Fibroblast of mammary gland (primary cell): ENCODE results near the gene RAB8A.

Source experiments
- DNase-seq: peaks from one replicate; pipeline ENCODE4 v3.0.0-alpha.2; 2010; ENCODE audit warnings: low read depth
- H3K4me3 ChIP-seq: 2 replicates; pipeline ENCODE4 v1.5.1; 2011; ENCODE audit warnings: low read depth, mild to moderate bottlenecking, low read length, moderate library complexity; ENCODE audit not compliant: control insufficient read depth
- TF ChIP-seq, protein P1 (sequence below): conservative IDR thresholded peaks from 2 replicates; pipeline ENCODE4 v1.5.1; 2011; ENCODE audit warnings: low read depth, low read length, inconsistent platforms; ENCODE audit not compliant: control insufficient read depth, insufficient read depth

Gene RAB8A

DNA sequence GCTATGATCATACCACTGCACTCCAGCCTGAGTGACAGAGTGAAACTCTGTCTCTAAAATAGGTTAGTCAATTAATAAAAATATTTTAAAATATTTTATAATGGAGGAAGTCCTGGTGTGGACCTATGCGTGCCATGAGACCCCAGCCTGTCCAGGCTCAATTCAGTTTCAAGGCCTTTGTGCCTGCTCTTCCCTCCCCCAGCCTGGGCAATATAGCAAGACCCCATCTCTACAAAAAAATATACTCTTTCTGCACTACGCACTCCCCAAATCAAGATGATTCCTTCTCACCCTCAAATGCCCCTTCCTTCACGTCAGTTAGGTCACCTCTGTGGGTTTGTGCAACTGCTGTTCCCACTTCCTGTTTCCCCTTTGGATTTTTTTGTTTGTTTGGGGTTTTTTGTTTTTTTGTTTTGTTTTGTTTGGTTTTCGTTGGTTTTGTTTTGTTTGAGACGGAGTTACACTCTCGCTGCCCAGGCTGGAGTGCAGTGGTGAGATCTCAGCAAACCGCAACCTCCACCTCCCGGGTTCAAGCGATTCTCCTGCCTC lies 30.4 kb downstream of the RAB8A start:
- TF ChIP-seq, protein P1, sequence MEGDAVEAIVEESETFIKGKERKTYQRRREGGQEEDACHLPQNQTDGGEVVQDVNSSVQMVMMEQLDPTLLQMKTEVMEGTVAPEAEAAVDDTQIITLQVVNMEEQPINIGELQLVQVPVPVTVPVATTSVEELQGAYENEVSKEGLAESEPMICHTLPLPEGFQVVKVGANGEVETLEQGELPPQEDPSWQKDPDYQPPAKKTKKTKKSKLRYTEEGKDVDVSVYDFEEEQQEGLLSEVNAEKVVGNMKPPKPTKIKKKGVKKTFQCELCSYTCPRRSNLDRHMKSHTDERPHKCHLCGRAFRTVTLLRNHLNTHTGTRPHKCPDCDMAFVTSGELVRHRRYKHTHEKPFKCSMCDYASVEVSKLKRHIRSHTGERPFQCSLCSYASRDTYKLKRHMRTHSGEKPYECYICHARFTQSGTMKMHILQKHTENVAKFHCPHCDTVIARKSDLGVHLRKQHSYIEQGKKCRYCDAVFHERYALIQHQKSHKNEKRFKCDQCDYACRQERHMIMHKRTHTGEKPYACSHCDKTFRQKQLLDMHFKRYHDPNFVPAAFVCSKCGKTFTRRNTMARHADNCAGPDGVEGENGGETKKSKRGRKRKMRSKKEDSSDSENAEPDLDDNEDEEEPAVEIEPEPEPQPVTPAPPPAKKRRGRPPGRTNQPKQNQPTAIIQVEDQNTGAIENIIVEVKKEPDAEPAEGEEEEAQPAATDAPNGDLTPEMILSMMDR: no peak
- H3K4me3 ChIP-seq: no peak overlapping the region
- no peak for DNase-seq

DNA sequence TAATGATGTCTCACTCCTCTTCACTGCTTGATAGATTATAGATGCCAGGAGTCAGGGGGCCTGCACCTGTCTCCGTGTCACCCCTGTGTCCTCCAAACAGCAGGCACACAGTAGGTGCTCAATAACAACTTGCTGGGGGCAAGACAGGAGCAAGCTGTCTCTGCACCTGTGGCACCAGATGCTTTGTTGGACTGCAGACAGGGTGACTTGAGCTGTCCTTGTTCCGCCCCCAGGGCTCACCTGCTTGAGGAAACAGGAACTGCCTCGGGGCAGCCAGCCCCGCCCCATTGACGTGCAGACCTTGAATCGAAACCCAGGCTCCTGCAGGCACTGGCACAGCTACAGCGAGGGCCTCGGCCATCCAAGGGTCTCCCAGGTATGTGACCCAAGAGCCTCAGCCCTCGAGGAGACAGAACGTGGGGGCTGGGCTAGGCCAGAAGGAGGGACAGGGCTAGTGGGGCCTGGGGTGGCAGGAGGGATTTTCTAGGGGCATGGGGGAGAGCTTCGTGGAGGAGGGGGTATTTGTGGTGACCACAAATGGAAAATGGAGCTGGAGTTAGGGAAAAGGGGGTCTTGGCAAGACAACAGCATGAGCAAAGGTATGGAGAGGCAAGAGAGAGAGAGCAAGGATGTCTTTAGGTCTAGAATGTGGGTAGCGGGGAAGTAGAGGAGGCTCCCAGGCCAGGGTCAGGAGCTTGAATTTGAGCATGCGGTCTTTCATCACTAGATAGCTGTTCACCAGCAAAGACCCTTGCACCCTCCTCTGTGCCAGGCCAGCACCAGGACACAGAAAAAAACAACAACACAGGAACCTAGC lies 31.9 kb downstream of the RAB8A start, which contains the start of gene HSH2D:
Gene HSH2D (plus strand): TSS at position 287 of the 817 bp plus-strand sequence. CDS start 5,066 bp downstream, outside the sequence.
- TF ChIP-seq, protein P1: no peak
- no peak within 1 kb of the TSS for H3K4me3 ChIP-seq
- no peak for DNase-seq

DNA sequence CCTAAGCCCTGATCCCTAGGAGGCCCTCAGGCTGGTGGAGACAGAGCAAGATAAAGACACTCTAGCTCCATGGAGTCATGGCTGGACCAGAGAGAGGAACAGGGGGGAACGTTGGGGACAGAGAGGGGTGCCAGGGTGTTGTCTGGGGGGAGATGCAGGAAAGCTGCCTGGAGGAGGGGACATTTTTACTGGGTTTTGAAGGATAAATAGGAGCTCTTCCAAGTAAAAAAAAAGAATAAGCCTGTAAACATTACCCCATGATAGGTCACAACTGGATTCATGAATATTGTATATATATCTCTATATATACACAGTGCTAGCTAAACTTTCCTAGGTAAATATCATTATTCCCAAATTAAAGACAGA lies 32.5 kb downstream of the RAB8A start:
- TF ChIP-seq, protein P1: no peak
- no peak overlapping the region for H3K4me3 ChIP-seq

DNA sequence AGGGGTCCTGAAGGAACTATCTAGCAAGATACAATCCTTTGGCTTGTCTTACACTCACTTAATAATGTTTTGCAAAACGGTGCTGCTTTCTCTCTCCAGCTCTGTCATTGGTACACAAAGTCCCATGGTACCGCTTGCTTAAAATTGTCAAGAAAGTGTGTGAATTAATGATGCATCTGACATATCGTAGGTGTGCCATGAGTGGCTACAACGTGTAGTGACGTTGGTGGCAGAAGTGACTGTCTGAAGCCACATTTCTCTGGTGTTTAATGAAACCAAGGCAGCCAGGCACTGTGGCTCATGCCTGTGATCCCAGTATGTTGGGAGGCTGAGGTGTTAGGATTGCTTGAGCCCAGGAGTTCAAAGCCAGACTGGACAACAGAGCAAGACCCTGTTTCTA lies 34.4 kb downstream of the RAB8A start:
- DNase-seq: no peak
- no peak overlapping the region for H3K4me3 ChIP-seq
- TF ChIP-seq, protein P1: no peak

More for the DNA sequence above, 32.5 kb downstream of the RAB8A start:
- no peak for DNase-seq

DNA sequence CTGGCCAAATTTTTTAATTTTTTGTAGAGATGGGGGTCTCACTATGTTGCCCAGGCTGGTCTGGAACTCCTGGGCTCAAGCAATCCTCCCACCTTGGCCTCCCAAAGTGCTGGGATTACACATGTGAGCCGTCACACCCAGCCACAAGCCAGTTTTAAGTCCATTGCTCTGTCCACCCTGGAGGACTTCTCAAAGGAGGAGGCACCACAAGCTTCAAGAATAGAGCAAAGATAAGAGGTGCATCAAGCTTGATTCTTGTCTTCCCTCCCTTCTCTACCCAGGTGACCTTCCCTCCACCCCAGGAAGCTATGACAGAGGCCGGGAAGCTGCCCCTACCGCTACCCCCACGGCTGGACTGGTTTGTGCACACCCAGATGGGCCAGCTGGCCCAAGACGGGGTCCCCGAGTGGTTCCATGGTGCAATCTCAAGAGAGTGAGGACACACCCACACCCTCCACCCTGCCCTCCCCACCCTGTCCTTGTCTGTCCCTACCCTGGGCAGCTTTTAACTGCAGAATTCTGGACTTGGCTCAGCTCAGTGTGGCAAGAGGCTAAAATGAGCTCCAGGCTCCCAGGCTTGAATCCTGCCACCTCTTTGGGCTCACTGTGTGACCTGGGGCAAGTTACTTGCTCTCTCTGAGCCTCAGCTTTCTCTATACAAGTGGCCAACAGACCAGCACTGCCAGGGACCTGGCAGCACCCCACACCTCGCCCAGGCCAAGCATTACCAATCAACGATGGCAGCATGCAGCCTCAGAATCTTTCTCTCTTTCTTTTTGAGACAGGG lies 36.9 kb downstream of the RAB8A start:
- no peak for DNase-seq
- TF ChIP-seq, protein P1: no peak
- no peak overlapping the region for H3K4me3 ChIP-seq

DNA sequence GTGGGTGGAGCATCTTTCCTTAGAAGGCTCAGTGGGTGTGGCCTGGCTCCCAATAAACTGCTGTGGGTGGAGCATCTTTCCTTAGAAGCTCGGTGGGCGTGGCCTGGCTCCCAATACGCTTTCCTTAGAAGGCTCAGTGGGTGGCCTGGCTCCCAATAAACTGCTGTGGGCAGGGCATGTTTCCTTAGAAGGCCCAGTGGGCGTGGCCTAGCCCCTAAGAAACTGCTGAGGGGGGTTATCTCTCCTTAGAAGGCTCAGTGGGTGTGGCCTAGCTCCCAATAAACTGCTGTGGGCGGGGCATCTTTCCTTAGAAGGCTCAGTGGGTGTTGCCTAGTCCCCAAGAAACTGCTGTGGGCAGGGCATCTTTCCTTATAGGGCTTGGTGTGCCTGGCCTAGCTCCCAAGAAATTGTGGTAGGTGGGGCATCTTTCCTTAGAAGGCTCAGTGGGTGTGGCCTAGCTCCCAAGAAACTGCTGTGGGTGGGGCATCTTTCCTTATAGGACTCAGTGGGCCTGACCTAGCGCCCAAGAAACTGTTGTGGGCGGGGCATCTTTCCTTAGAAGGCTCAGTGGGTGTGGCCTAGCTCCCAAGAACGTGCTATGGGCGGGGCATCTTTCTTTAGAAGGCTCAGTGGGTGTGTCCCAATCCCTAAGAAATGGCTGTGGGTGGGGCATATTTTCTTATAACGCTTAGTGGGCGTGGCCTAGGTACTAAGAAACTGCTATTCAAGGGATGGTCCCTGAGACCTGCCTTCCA lies 42.1 kb downstream of the RAB8A start:
- no peak for DNase-seq
- TF ChIP-seq, protein P1: no peak
- no peak overlapping the region for H3K4me3 ChIP-seq
